GM18870 (cell line): ENCODE results near the gene BEND5.

ENCODE experiments used
- ATAC-seq: cut with Tn5 transposase; IDR thresholded peaks from one replicate; pipeline ENCODE4 v1.9.1; 2021; ENCODE audit warnings: moderate library complexity; ENCODE audit not compliant: unreplicated experiment

BEND5 gene

GRCh38 chr1:48776393-48777218 is at the start of gene BEND5:
BEND5 (minus strand) TSS chr1:48776891; CDS start chr1:48776831, 60 bp downstream.
- ATAC-seq = no peak

- ATAC-seq = no peak
Observed at GRCh38 chr1:48823168-48823567, 46.5 kb upstream of the BEND5 start.

GRCh38 chr1:48820491-48820890 is 43.8 kb upstream of the BEND5 start:
- ATAC-seq = no peak

GRCh38 chr1:48817505-48818114 is 40.9 kb upstream of the BEND5 start:
- no peak for ATAC-seq

- ATAC-seq = no peak
Observed at GRCh38 chr1:48810740-48811139, 34.0 kb upstream of the BEND5 start.

GRCh38 chr1:48808496-48808895 is 31.8 kb upstream of the BEND5 start:
- ATAC-seq = no peak

GRCh38 chr1:48807554-48808260 is 31.0 kb upstream of the BEND5 start:
- ATAC-seq = no peak

- no peak for ATAC-seq
Observed at GRCh38 chr1:48803474-48803873, 26.8 kb upstream of the BEND5 start.

GRCh38 chr1:48794816-48795215 is 18.1 kb upstream of the BEND5 start:
- no peak for ATAC-seq

GRCh38 chr1:48793863-48794262 is 17.2 kb upstream of the BEND5 start:
- peak; percentile 92 for ATAC-seq

GRCh38 chr1:48792961-48793360 is 16.3 kb upstream of the BEND5 start:
- ATAC-seq = no peak

GRCh38 chr1:48790397-48790796 is 13.7 kb upstream of the BEND5 start:
- ATAC-seq = peak; percentile 36

- ATAC-seq = no peak
Observed at GRCh38 chr1:48789903-48790302, 13.2 kb upstream of the BEND5 start.

GRCh38 chr1:48785869-48786268 is 9.2 kb upstream of the BEND5 start:
- ATAC-seq = no peak

- ATAC-seq = no peak
Observed at GRCh38 chr1:48784301-48784700, 7.6 kb upstream of the BEND5 start.

GRCh38 chr1:48777219-48777895 is 666 bp upstream of the BEND5 start:
- no peak for ATAC-seq

- ATAC-seq = no peak
Observed at GRCh38 chr1:48775831-48776392, 779 bp downstream of the BEND5 start.

- peak; percentile 63 for ATAC-seq
Observed at GRCh38 chr1:48773133-48773532, 3.6 kb downstream of the BEND5 start.

- ATAC-seq = no peak
Observed at GRCh38 chr1:48772211-48772610, 4.5 kb downstream of the BEND5 start.

GRCh38 chr1:48771561-48771960 is 5.1 kb downstream of the BEND5 start:
- no peak for ATAC-seq

GRCh38 chr1:48767975-48768510 is 8.6 kb downstream of the BEND5 start:
- no peak for ATAC-seq
